K562 (cell line): ENCODE results near the gene SANBR. TPM values are rescaled to one million over a fixed set of nuclear protein-coding genes. Genes with fewer than 3 reads are reported as not detected.

Experiments used
- ATF3 ChIP-seq, 2 experiments: fragments of 450-650 bp in 1 of 2; sonication (generic) in 1 of 2; formaldehyde crosslinking in 1 of 2; IDR thresholded peaks in 1 of 2; conservative IDR thresholded peaks in 1 of 2; 2 replicates each; pipeline versions ENCODE4 v1.6.1 to v1.8.1; 2016 to 2023; ENCODE audit warnings: mild to moderate bottlenecking in 2 of 2, moderate library complexity in 2 of 2, inconsistent platforms in 1 of 2, missing genetic modification reagents in 1 of 2
- CAMTA2 ChIP-seq: fragments of 250-450 bp; sonication (Bioruptor Pico); conservative IDR thresholded peaks from 2 replicates; pipeline ENCODE4 v1.5.1; 2022
- CBFA2T2 ChIP-seq: fragments of 450-650 bp; conservative IDR thresholded peaks from 2 replicates; pipeline ENCODE4 v1.6.1; 2017; ENCODE audit warnings: mild to moderate bottlenecking
- DDX20 ChIP-seq: fragments of 450-650 bp; IDR thresholded peaks from 2 replicates; pipeline ENCODE4 v1.6.1; 2016; ENCODE audit warnings: missing genetic modification characterization, low read depth, mild to moderate bottlenecking, missing compliant biosample characterization, moderate library complexity
- FOXJ2 ChIP-seq: fragments of 200-800 bp; sonication (Bioruptor generic); IDR thresholded peaks from 2 replicates; pipeline ENCODE4 v1.6.1; 2016; ENCODE audit warnings: missing genetic modification characterization, missing compliant biosample characterization
- MBD1 ChIP-seq: fragments of 250-450 bp; sonication (Bioruptor Pico); IDR thresholded peaks from 2 replicates; pipeline ENCODE4 v1.8.0; 2022; ENCODE audit warnings: inconsistent platforms
- NR2F6 ChIP-seq: fragments of 450-650 bp; formaldehyde crosslinking; IDR thresholded peaks from 2 replicates; pipeline ENCODE4 v1.4.0; 2020; ENCODE audit warnings: mild to moderate bottlenecking
- NR4A1 ChIP-seq, 2 experiments: fragments of 250-450 bp in 1 of 2; fragments of 450-650 bp in 1 of 2; sonication (Bioruptor Pico) in 1 of 2; IDR thresholded peaks; 2 replicates each; pipeline versions ENCODE4 v1.4.0 to v1.6.1; 2016 to 2020; ENCODE audit warnings: mild to moderate bottlenecking in 2 of 2, missing compliant biosample characterization in 1 of 2, missing genetic modification characterization in 1 of 2, moderate library complexity in 1 of 2
- POLR2A ChIP-seq: fragments of 450-650 bp; conservative IDR thresholded peaks from 2 replicates; pipeline ENCODE4 v1.6.1; 2016
- POLR2B ChIP-seq: fragments of 450-650 bp; IDR thresholded peaks from 2 replicates; pipeline ENCODE4 v1.6.1; 2018; ENCODE audit warnings: low read depth; ENCODE audit not compliant: partially characterized antibody
- RB1 ChIP-seq: fragments of 450-650 bp; IDR thresholded peaks from 2 replicates; pipeline ENCODE4 v1.6.1; 2017; ENCODE audit warnings: low read depth, mild to moderate bottlenecking
- TARDBP ChIP-seq: fragments of 450-650 bp; IDR thresholded peaks from 2 replicates; pipeline ENCODE4 v1.6.1; 2016
- ZFX ChIP-seq: sonication (generic); formaldehyde crosslinking; IDR thresholded peaks from 2 replicates; pipeline ENCODE4 v1.8.0; 2022; ENCODE audit warnings: mild to moderate bottlenecking, missing genetic modification reagents, moderate library complexity
- ZKSCAN1 ChIP-seq: fragments of 150-350 bp; IDR thresholded peaks from 2 replicates; pipeline ENCODE4 v1.6.1; 2016; ENCODE audit warnings: low read depth, low read length
- ZNF347 ChIP-seq: fragments of 450-650 bp; formaldehyde crosslinking; IDR thresholded peaks from 2 replicates; pipeline ENCODE4 v1.4.0; 2020; ENCODE audit warnings: low read depth, mild to moderate bottlenecking, moderate library complexity
- ZNF384 ChIP-seq: IDR thresholded peaks from 2 replicates; pipeline ENCODE4 v1.6.1; 2012; ENCODE audit warnings: low read depth, low read length, improper control_type of control experiment
- polyA plus RNA-seq, 8 experiments: library from polyadenylated mRNA; depleted of rRNA in 4 of 8; stranded (reverse) in 5 of 8; unstranded in 3 of 8; fragments of >200 nt; fragmentation: Nextera tagmentation in 2 of 8; fragmentation: Illumina TruSeq in 1 of 8; extraction: Ambion mirVana in 2 of 8; extraction: Trizol in 1 of 8; gene quantifications; 2 replicates each; pipeline versions ENCODE4 v1.2.1 to v1.2.3, GENCODE V29; 2011 to 2014; ENCODE audit warnings: inconsistent platforms in 1 of 8, missing spikeins in 1 of 8
- total RNA-seq, 7 experiments: library from RNA; depleted of rRNA in 6 of 7; stranded (reverse); fragments of >200 nt in 6 of 7; fragmentation: Illumina TruSeq in 2 of 7; extraction: Trizol in 2 of 7; gene quantifications; 2 replicates each; pipeline versions ENCODE4 v1.2.1 to v1.2.3, GENCODE V29; 2011 to 2021; ENCODE audit warnings: low replicate concordance in 1 of 7
- TF ChIP-seq, protein P1 (sequence below): fragments of 250-450 bp; sonication (Bioruptor Pico); IDR thresholded peaks from 2 replicates; pipeline ENCODE4 v1.4.0; 2020
- TF ChIP-seq, protein P2 (sequence below): IDR thresholded peaks from 2 replicates; pipeline ENCODE4 v1.6.1; 2014; ENCODE audit warnings: antibody characterized with exemption

SANBR gene
- total and polyA plus RNA-seq, 9 of the 15 experiments (the other 6 are each of a cell fraction or from before 2014, with no cell fraction given), result 1.5 to 7.7 (median 6.2) TPM

- TF ChIP-seq MBD1 (CRISPR knock-in tag) (no peak), DDX20 (no peak), TARDBP (no peak), ATF3 (IDR thresholded peaks at IDR 0.05) (no peak), ATF3 (CRISPR knock-in tag; conservative IDR thresholded peaks at IDR 0.05) (no peak), NR2F6 (CRISPR knock-in tag) (no peak), ZFX (CRISPR knock-in tag) (peak; percentile 71), POLR2A (0 out of 2 replicates have a peak, but pooled peaks have one; percentile 40), CBFA2T2 (no peak), ZKSCAN1 (no peak), CAMTA2 (no peak), ZNF384 (no peak), POLR2B (no peak), RB1 (peak; percentile 70), ZNF347 (no peak), FOXJ2 (tag) (no peak), NR4A1 (CRISPR knock-in tag; IDR thresholded peaks at IDR 0.05) (no peak), NR4A1 (tag; IDR thresholded peaks at IDR 0.05) (no peak)
- TF ChIP-seq, protein P1, sequence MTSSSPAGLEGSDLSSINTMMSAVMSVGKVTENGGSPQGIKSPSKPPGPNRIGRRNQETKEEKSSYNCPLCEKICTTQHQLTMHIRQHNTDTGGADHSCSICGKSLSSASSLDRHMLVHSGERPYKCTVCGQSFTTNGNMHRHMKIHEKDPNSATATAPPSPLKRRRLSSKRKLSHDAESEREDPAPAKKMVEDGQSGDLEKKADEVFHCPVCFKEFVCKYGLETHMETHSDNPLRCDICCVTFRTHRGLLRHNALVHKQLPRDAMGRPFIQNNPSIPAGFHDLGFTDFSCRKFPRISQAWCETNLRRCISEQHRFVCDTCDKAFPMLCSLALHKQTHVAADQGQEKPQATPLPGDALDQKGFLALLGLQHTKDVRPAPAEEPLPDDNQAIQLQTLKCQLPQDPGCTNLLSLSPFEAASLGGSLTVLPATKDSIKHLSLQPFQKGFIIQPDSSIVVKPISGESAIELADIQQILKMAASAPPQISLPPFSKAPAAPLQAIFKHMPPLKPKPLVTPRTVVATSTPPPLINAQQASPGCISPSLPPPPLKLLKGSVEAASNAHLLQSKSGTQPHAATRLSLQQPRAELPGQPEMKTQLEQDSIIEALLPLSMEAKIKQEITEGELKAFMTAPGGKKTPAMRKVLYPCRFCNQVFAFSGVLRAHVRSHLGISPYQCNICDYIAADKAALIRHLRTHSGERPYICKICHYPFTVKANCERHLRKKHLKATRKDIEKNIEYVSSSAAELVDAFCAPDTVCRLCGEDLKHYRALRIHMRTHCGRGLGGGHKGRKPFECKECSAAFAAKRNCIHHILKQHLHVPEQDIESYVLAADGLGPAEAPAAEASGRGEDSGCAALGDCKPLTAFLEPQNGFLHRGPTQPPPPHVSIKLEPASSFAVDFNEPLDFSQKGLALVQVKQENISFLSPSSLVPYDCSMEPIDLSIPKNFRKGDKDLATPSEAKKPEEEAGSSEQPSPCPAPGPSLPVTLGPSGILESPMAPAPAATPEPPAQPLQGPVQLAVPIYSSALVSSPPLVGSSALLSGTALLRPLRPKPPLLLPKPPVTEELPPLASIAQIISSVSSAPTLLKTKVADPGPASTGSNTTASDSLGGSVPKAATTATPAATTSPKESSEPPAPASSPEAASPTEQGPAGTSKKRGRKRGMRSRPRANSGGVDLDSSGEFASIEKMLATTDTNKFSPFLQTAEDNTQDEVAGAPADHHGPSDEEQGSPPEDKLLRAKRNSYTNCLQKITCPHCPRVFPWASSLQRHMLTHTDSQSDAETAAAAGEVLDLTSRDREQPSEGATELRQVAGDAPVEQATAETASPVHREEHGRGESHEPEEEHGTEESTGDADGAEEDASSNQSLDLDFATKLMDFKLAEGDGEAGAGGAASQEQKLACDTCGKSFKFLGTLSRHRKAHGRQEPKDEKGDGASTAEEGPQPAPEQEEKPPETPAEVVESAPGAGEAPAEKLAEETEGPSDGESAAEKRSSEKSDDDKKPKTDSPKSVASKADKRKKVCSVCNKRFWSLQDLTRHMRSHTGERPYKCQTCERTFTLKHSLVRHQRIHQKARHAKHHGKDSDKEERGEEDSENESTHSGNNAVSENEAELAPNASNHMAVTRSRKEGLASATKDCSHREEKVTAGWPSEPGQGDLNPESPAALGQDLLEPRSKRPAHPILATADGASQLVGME, result no peak
- TF ChIP-seq, protein P2, sequence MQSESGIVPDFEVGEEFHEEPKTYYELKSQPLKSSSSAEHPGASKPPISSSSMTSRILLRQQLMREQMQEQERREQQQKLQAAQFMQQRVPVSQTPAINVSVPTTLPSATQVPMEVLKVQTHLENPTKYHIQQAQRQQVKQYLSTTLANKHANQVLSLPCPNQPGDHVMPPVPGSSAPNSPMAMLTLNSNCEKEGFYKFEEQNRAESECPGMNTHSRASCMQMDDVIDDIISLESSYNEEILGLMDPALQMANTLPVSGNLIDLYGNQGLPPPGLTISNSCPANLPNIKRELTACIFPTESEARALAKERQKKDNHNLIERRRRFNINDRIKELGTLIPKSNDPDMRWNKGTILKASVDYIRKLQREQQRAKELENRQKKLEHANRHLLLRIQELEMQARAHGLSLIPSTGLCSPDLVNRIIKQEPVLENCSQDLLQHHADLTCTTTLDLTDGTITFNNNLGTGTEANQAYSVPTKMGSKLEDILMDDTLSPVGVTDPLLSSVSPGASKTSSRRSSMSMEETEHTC, result no peak
Measured at GRCh38 chr2:61065714-61066709, at the start of gene SANBR (continued).
